Measurements from ENCODE around the gene TANK.

The TANK gene

GRCh38 chr2:161228511-161229240 is 68.4 kb downstream of the TANK start:
- DNase-seq (ENCODE audit: low read depth) = no peak

- DNase-seq (ENCODE audit: low read depth) = no peak
These were observed 70.7 kb downstream of the TANK start for GRCh38 chr2:161230959-161231358.

GRCh38 chr2:161232571-161232970 is 72.3 kb downstream of the TANK start:
- no peak for DNase-seq (ENCODE audit: low read depth)

GRCh38 chr2:161233858-161234431 is 73.7 kb downstream of the TANK start:
- DNase-seq (ENCODE audit: low read depth) = no peak

- DNase-seq (ENCODE audit: low read depth) = no peak
These were observed 74.4 kb downstream of the TANK start for GRCh38 chr2:161234627-161235026.

GRCh38 chr2:161237392-161238264 is 77.4 kb downstream of the TANK start:
- peak; percentile 45 for DNase-seq (ENCODE audit: low read depth)

- no peak for DNase-seq (ENCODE audit: low read depth)
These were observed 78.0 kb downstream of the TANK start for GRCh38 chr2:161238265-161238559.

- peak; percentile 29 for DNase-seq (ENCODE audit: low read depth)
These were observed 78.5 kb downstream of the TANK start for GRCh38 chr2:161238560-161239325.

- no peak for DNase-seq (ENCODE audit: low read depth)
These were observed 79.3 kb downstream of the TANK start for GRCh38 chr2:161239326-161240109.

GRCh38 chr2:161241894-161242293 is 81.7 kb downstream of the TANK start:
- no peak for DNase-seq (ENCODE audit: low read depth)

- no peak for DNase-seq (ENCODE audit: low read depth)
These were observed 83.1 kb downstream of the TANK start for GRCh38 chr2:161243312-161243711.

- no peak for DNase-seq (ENCODE audit: low read depth)
These were observed 83.7 kb downstream of the TANK start for GRCh38 chr2:161243905-161244304.

GRCh38 chr2:161244387-161245260 is 84.4 kb downstream of the TANK start:
- DNase-seq (ENCODE audit: low read depth) = peak; percentile 47

GRCh38 chr2:161245261-161245553 is 85.0 kb downstream of the TANK start:
- DNase-seq (ENCODE audit: low read depth) = no peak

GRCh38 chr2:161245671-161246070 is 85.4 kb downstream of the TANK start:
- DNase-seq (ENCODE audit: low read depth) = no peak

- no peak for DNase-seq (ENCODE audit: low read depth)
These were observed 86.1 kb downstream of the TANK start for GRCh38 chr2:161246281-161246680.

GRCh38 chr2:161250864-161251436 is 90.7 kb downstream of the TANK start:
- no peak for DNase-seq (ENCODE audit: low read depth)

- DNase-seq (ENCODE audit: low read depth) = no peak
These were observed 97.1 kb downstream of the TANK start for GRCh38 chr2:161257123-161257952.

- no peak for DNase-seq (ENCODE audit: low read depth)
These were observed 105.6 kb downstream of the TANK start for GRCh38 chr2:161265874-161266273.

- DNase-seq (ENCODE audit: low read depth) = no peak
These were observed 108.9 kb downstream of the TANK start for GRCh38 chr2:161269111-161269510.

Data from stimulated activated CD4-positive, alpha-beta T cell treated with anti-CD3 and anti-CD28 coated beads, Interleukin-2, amount 100 ng/mL, for 4 hours (primary cell).